T1000 (cell line): Measurements from ENCODE around the gene ZC3H6.

ENCODE experiments used
- DNase-seq: peaks from one replicate; lab custom pipeline; 2025; ENCODE audit warnings: mixed read lengths; lab: John Stamatoyannopoulos, UW

Gene ZC3H6, protein sequence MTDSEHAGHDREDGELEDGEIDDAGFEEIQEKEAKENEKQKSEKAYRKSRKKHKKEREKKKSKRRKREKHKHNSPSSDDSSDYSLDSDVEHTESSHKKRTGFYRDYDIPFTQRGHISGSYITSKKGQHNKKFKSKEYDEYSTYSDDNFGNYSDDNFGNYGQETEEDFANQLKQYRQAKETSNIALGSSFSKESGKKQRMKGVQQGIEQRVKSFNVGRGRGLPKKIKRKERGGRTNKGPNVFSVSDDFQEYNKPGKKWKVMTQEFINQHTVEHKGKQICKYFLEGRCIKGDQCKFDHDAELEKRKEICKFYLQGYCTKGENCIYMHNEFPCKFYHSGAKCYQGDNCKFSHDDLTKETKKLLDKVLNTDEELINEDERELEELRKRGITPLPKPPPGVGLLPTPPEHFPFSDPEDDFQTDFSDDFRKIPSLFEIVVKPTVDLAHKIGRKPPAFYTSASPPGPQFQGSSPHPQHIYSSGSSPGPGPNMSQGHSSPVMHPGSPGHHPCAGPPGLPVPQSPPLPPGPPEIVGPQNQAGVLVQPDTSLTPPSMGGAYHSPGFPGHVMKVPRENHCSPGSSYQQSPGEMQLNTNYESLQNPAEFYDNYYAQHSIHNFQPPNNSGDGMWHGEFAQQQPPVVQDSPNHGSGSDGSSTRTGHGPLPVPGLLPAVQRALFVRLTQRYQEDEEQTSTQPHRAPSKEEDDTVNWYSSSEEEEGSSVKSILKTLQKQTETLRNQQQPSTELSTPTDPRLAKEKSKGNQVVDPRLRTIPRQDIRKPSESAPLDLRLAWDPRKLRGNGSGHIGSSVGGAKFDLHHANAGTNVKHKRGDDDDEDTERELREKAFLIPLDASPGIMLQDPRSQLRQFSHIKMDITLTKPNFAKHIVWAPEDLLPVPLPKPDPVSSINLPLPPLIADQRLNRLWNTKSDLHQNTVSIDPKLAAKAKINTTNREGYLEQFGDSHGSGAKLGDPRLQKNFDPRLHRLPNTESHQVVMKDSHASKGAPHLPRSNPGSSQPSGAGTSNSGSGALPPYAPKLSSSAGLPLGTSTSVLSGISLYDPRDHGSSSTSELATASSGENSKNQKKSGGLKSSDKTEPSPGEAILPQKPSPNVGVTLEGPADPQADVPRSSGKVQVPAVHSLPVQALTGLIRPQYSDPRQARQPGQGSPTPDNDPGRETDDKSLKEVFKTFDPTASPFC

DNA sequence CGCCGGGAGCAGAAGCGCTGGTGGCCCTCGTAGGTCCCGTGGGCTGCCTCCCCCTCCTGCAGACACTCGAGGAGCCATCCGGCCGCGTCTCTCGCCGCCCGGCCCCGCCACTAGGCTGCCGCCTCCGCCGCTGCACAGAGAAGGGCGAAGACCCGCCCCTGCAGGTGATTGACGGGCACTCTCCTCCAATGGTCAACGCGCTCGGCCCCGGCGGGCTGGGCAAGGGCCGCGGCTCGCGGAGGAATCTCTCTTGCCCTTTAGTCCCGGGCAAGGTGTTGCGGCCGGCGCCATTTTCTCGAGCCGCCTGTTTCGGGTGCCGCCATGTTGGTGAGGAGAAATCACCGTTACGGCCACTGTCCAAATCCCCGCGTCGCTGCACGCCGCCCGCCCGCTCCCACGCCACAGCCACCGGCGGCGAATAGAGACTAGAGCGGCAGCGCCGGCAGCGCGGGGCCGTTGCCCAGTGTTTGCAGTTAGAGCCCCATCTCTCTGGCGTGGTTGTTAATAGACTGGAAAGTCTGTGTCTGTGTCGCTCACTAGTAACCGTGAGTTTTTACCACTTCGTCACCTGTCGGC, at the start of gene ZC3H6:
Gene ZC3H6, plus strand, starts transcription at position 287 of the 576 bp plus-strand sequence. CDS start 398 bp downstream, outside the sequence.
- peak; percentile 98 for DNase-seq

DNA sequence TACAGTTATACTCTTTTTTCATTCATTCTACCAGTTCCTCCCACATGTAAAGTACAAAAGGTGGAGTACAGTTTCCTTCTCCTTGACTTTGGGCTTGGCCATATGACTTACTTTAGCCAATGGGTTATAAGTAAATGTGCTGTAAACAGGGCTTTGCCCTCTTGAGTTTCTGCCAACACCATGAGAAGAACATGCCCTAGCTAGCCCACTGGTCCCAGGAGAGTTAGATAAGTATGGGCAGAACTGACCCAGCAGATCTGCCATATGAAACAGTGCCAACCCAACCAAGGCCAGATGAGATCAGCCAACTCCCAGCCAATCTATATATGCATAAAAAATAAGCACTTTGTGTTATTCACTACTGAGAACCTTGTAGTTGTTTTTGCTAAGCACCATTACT, 46.0 kb upstream of the ZC3H6 start:
- DNase-seq, result peak; percentile 63

DNA sequence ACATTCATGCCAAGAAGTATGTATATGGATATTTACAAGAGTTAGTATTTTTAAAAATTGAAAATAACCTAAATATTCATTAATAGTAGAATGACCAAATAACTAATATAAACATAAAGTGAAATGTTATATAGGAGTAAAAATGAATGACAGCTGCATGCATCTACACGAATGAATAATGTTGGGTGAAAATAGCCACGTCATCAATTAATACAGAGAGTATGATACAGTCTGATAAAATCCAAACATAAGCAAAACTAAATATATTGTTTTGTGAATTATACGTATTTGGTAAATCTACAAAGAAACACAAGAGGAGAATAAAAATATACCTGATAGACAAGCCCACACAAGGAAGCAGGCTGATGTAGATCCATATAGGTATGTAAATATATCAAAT, 45.0 kb upstream of the ZC3H6 start:
- no peak for DNase-seq

DNA sequence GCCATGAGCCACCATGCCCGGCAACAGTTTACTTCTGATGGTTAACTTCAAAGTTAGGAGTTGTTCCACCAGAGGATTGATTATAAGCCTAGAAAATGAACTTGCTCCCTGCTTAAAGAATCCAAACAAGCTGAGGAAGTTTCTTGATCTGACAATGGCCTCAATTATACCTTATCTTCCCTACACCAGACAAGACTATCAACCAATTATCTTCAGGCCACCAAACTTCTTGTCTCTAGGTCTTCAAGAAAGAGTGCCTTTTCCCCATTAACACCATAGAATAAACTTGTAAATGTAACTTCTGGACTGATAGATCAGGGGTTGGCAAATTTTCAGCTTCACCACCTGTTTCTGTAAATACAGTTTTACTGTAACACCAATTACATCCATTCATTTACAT, 35.5 kb upstream of the ZC3H6 start:
- DNase-seq, result no peak

DNA sequence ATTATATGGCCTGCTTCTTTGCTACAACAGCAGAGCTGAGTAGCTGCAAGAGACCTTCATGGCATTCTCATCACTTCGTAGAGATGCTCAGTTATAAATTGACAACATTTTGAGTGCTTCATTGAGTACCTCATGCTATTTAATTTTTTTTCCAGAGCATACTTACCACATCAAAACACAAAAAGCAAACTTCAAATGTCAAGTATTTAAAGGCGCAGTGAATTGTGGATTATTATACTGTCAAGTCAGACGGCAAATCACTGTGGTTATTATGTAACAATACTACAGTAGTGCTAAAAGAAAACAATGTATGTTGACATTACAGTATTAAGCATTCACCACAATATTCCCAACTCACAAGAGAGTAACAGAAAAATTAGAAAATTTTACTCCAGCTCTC, 33.0 kb upstream of the ZC3H6 start:
- no peak for DNase-seq

DNA sequence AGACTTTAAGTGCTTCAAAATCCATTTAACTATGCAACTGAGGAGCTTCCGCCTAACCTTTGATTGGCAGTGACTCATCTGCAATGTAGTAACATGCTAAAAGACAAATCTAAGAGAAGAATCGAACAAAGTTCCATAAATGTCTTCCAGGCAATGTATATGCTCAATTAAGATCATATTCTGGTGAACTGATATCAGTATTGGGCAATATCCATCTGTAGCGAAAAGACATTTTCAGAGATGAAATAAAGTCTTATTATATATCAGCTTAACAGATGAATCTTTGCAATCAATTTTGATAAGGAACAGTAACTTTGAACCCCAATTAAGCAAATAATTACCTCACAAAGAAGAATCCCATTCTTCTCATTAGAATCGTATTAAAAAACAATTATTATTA, 32.2 kb upstream of the ZC3H6 start:
- DNase-seq, result no peak

DNA sequence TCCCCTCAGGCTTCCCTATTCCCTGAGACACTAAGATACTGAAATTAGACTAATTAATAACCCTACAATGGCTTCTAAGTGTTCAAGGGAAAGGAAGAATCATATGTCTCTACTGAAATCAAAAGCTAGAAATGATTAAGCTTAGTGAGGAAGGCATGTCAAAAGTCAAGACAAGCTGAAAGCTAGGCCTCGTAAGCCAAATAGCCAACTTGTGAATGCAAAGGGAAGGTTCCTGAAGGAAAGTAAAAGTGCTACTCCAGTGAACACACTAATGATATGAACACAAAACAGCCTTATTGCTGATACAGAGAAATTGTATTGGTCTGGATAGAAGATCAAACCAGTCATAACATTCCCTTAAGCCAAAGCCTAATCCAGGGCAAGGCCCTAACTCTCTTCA, 30.5 kb upstream of the ZC3H6 start:
- DNase-seq, result no peak

DNA sequence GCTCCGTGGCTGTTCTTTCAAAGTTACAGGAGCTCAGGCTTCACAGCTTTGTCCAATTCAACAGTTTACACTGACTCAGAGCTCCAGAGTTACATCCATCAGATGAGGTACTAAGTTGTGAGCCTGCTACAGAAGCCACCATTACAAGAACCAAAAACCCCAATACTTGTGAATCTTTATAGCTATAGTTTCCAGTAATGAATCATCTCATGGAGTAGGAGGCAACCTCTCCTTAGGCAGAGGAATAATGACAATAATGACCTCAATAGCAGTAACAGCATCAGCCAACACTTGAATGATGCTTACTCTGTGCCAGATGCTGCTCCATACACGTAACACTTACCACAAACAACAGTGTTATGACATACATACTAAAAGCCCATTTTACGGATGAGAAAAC, 24.1 kb upstream of the ZC3H6 start:
- no peak for DNase-seq

DNA sequence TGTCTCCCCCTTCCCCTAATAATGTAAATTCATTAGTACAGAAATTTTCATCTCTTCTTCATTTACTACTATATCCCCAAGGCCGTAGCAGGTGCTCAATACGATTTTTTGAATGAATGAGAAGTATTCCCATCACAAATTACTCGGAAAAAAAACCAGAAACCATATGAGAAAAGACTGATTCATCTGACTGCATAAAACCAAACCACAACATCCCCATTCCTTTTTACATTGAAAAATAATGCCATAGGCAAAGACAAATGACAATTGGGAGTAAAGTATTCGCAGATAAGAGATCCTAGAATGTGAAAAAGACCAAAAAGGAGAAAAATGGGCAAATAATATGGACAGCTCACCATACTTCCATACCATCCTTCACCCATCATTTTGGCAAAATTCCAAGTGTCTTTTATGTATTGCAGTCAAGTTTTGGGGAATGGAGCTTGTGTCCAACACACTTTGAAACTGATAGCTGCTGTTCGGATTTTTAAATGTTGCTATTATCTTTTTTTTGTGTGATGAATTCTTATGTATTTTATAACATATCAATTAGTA, 22.1 kb upstream of the ZC3H6 start:
- no peak for DNase-seq

DNA sequence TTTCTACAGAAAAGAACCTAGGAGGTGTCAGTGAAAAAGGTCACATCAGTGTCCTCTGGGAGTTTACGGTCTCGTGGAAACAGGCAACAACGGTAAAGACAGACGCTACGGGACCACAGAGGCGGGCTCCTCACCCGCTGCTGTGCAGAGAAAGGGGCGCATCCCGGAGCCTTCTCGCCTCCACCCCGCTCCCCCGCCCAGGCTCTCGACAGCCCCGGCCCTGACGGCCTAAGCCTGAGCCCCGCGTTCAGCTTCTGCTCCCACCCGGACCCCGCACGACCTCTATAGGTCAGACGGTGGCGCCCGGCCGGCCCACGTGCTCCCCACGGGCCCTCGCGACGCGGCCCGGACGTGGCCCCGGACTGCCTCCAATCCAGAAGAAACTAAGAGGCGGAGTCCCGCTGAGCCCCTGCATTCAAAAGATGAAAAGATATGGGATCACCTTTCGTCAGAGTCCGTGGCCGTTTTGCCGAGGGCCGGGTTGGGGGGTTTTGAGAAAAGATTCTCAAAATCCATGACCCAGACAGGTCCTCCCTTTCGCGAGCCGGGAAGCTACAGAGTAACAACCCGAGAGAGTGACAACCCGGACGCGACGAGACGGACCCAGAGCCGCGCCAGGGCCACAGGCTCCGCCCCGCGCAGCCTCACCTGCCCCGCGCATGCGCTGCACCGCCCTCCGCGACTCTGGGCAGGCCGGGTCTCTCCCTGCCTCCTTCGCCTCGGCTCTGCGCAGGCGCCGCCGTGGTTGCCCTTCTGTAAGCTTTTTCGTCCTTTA, 20.7 kb upstream of the ZC3H6 start, which contains the start of gene ZC3H8:
Gene ZC3H8, minus strand, starts transcription at position 577 of the 775 bp plus-strand sequence. Its CDS starts 61 bp downstream, at position 516.
- peak; percentile 87 for DNase-seq

DNA sequence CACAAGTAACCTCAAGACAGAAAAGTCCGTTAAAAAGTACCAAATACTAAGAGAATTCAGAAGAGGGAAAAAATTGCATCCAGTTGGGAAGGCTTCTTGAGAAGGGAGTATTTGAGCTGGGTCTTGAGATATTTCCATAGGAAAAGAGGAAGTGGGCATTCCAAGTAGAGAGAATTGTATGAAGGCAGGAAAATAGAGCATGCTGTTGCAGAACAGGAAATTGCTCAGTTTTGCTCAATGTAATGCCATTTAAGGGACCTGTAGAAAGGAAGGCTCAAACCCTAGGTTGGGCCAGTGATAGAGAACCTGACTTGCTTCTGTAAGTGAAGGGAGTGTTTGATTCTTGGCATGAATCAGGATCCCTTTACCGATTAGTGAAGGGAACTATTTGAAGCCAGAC, 19.5 kb upstream of the ZC3H6 start:
- no peak for DNase-seq

DNA sequence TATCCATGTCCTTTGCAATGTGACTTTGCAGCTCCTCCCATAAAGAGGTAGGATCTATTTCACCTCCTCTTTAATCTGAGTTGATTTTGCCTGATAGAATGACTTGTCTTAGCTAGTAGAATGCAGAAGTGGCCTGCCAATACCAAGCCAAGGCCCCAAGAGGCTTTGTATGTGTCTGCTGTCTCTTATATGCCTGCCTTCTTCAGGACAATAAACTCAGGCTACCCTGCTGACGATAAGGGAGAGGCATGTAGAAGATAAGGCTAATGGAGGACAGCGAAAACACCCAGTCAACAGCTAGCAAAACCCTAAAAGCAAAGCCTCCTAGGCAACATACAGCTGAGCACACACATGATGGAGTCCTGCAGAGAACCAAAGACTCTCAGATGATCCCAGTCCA, 18.7 kb upstream of the ZC3H6 start:
- DNase-seq, result no peak

DNA sequence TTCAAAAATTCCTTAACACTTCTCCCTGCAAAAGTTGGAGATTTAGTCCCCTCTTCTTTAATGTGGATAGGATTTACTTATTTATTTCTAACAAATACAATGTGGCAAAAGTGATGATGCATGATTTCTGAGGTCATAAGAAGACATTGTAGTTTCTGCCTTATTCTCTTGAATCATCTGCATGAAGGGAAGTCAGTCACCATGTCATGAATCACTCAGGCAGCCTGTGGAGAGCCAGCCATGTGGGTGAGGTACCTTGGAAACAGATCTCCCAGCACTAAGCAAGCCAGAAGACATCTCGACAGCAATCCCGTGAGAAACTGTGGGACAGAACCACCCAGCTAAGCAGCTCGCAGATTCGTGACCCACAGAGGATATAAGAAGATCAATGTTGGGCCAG, 17.8 kb upstream of the ZC3H6 start:
- DNase-seq, result no peak

DNA sequence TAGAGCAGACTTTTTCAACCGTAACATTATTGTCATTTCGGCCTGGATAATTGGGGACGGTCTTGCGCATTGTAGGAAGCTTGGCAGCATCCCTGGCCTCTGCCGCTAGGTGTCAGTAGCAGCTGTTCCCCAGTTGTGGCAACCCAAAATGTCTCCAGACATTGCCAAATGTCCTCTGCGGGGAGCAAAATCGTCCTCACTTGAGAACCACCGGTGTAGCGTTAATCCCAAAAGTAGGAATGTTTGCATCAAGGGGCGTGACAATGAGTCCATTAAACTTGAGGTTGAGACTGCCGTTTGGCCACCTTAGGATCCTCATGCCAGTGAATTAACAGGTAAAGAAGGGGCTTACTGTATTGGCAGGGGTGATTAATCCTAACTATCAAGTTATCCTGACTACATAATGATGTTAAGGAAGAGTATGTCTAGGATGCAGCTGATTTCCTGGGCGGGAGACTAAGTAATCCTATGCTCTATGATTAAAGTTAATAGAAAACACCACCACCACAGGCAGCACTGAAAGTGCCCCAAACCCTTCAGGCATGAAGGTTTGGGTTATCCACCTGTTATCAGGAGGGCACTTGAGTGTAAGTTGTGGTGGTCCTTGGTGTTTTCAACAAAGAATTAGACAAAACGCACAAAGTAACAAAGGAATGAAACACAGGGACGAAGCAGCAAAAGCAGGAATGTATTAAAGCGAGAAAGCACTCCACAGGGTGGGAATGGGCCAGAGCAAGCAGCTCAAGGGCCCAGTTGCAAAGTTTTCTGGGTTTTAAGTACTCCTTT, 15.7 kb upstream of the ZC3H6 start:
- peak; percentile 57 for DNase-seq

DNA sequence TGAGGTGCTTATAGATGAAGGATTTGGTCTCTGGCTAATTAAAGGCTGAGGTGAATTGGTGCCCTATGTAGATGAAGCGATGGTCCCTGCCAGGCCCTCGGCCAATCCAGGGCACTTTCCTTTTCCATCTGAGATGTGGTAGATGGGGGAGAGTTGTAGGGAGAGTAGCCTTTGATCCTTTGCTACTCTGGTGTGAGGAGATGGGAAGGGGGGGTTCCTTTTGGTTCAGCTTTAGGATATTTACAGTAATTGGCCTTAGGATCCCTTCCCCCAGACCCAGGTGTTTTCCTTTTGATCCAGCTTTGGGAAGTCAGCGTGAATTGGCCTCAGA, 15.1 kb upstream of the ZC3H6 start:
- DNase-seq, result no peak

DNA sequence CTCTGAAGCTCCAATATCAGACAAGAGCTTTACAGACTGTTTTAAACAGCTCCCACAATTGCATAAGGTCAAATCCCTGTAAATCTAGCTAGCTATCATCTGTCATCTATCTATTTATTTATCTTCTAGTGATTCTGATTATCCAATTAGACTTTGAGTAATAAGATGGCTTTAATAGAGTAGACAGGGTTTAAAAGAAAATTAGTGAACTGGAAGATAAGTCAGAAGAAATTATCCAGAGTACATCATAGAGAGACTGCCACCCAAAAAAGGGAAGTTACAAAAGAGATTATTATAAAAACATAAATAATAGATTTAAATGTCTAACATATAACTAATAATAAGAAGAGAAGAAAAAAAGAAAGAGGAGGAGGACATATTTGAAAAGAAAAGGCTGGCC, 12.5 kb upstream of the ZC3H6 start:
- no peak for DNase-seq

DNA sequence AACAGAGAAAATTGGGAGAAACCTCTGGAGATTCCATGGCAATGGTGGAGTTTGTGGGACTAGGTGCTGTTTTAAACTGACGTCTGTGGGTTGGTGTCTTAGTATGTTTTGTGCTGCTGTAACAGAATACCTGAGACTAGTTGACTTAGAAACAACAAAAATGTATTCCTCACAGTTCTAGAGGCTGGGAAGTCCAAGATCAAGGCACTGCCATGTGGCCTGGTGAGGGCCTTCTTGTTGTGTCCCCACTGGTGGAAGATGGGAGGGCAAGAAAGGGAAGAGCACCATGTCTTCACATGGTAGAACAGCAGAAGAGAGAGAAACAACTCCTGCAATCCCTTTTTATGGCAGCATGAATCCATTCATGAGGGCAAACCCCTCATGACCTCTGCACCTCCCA, 6.8 kb upstream of the ZC3H6 start:
- no peak for DNase-seq

DNA sequence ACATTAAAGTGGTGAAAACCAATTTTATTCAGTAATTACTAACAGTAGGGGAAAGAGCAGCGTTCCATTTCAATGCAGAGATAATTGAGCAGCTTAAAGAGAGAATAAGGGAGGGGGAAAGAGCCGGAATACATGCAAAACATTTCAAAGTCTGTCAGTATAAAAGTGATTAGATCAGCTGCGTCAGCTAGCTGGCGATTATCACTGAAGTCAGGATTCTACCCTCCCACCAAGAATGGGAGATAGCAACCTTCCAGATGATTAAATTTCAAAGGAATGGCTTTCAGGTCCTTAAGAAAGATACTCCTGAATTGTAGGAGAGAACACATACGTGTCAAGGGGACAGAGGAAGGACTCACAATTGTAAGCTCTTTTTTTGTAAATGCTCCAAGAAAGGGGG, 2.7 kb upstream of the ZC3H6 start:
- no peak for DNase-seq

DNA sequence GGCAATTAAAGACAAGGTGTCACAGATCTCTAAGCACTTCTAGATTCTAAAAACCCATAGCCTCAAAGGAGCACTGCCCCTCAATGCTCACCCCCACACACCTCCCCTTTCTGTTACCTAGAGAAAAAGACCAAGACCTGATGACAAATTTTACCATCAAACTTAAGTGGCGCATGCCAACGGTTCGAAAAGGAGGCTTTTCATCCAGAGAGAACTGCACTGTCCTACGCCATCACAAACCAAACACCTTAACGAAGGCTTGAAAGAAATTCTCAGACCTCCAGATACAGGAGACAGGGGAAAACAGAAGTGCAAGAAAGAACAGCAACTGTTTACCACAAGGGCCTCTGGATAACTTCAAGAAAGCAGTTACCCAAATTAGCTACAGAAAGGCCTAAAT, 2.0 kb upstream of the ZC3H6 start:
- DNase-seq, result no peak
